GM10847 (cell line): ENCODE results near the gene MTCH1.

Experiments
- POLR2A ChIP-seq: IDR thresholded peaks from 2 replicates; pipeline ENCODE4 v1.6.1; 2011; ENCODE audit not compliant: insufficient read length; ENCODE audit errors: extremely low read depth

Gene MTCH1

DNA sequence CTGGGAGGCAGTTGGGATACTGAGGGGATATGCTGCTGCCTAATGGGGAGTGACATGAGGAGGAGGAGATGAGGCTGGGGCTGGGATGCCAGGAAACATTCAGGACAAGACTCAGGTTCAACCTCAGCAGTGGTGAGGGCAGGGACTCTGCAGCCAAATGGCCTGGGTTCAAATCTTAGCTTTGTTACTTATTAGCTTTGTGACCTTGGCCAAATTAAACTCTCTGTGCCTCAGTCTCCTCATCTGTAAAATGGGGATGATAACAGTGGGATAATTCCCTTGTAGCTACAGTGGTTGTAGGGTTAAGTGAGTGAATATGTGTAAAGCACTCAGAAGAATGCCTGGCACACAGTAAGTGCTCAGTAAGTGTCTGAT, 29.6 kb downstream of the MTCH1 start:
- TF ChIP-seq POLR2A: no peak

DNA sequence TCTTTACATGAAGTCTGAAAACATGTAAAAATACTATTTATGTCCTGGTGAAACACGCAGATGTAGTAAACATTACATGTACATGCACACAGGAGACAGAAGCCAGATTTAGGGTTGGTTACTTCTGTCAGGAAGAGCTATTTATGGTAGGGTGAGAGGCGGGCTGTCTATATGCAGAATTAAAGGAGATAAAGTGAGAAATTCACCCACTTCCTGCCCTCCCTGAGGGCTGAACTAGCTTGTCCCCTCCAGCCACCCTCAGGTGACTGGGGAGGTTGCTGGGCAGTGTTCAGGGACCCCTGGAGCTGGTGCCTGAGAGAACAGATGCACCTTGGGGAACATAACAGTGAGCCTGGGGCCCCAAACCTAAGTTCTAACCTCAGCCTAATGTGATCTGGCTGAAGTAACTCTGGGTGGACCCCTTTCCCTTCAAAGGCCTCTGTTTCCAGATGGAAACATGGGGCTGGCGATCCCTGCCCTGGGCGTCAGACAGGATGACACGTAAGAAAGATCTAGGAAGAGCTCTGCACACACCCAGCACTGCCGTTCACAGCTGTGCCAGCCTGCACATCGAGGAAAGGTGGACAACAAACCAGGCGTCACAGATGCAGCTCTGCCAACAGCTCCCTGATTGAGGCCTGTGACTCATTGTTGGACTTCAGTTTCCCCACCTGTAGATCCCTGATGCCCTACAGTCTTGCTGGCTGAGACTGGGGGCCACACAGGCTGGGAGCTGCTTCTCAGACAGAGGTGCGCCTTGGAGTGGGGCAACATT, 30.1 kb downstream of the MTCH1 start:
- no peak for TF ChIP-seq POLR2A

DNA sequence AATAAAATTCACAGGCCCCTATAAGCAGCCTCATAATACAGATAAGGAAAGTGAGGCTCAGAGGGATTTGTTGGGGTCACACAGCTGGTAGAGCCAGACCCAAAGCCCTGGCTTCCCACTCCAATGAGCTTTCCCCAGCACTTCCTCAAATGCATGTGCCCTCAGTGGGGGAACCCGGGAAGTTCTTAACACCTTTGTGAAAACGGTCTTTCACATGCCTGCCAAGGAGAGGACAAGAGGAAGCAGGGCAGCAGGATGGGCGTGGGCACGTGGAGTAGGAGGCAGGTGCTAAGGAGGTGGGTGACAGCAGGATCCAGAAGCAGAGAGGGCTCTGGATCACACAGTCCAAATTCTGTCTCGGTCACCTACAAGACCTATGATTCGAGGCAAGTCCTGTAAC, 30.9 kb downstream of the MTCH1 start:
- TF ChIP-seq POLR2A: no peak

DNA sequence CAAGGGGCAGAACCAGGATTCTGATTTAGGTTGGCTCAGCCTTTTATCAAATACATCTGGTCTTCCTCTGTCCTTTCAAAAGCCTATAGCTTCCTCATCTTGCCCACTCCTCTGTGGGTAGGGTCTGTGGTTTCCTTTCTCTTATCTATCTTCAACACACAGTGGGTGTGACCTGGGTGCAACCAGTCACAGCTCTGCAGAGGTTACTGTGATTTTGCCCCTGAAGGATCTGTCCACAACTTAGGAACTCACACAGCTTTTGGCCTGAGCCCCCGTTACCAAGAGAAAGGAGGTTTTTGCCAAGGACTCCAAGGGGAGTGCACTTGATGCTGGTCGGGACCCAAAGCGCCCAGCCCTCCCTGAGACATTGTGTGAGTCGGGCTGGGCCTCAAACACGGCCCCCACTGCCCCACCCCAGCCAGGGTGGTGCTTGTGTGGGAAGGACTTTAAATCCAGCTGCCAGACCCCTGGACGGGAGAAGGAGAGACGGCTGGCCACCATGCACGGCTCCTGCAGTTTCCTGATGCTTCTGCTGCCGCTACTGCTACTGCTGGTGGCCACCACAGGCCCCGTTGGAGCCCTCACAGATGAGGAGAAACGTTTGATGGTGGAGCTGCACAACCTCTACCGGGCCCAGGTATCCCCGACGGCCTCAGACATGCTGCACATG, 31.6 kb downstream of the MTCH1 start, which contains the start of gene PI16:
TSS of gene PI16 (plus strand) at position 477 of the 670 bp plus-strand sequence. CDS start at position 500, 23 bp downstream.
- no peak for TF ChIP-seq POLR2A

DNA sequence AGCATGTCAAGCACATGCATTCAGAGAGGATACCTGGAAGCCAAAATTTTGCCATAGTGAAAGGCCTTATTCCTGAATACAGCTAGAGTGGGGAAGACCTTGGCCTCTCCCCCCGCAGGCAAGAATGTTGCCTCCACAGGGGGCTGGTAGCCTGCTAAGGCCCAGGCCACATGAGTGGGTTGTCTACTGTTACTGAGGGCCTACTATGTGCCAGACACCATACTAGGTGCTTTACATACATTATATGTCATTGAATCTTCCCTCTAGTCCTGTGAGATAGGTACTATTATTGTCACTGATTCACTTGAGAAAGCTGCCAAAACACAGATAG, 32.1 kb downstream of the MTCH1 start:
- TF ChIP-seq POLR2A: no peak

DNA sequence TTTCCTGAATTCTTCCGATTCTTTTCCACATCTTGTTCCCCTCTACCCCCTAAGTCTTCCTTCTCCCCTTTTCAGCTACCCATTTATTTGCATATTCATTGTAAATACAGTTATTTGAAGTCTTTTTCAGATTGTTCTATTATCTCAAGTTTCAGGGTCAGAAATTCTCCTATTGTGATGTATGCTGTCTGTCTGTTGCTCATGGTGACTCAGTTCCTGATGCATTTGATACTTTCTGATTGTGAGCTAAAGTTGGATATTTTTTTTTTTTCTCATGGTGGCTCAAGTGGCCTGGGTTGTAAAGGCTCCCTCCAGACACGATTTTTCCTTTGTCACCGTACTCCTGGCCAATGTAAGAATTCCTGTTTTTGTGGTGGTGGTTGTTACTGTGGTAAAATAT, 36.4 kb downstream of the MTCH1 start:
- no peak for TF ChIP-seq POLR2A

DNA sequence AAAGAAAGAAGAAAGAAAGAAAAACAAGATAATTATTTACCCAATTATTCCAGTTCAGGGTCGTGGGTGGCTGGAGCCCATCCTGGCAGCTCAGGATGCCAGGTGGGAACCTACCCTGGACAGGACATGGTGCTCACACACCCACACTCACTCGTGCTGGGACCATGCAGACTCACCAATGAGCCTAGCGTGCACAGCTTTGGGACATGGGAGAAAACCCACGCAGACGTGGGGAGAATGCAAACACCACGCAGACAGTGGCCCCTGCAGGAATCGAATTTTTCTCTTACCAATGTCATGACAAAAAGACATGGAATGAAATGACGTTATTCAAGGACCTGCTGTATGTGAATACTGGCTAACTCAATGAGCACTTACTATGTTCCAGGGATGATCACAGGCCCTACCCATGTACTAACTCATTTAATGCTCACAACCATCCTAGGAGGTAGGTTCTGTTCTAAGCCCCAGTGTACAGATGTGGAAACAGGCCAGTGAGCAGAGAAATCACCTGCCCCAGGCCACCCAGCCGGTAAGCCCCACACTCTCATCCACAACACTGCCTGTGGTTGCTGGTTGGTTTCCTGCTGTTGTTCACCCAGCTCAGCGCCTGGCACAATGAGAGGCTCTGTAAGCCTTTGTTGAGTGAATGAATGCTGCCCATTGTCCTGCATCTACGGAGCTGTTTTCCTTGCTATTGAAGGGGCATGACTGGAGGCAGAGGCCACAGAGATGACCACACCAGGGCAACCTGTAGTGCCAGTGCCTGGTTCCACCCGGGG, 38.2 kb downstream of the MTCH1 start:
- TF ChIP-seq POLR2A: no peak

DNA sequence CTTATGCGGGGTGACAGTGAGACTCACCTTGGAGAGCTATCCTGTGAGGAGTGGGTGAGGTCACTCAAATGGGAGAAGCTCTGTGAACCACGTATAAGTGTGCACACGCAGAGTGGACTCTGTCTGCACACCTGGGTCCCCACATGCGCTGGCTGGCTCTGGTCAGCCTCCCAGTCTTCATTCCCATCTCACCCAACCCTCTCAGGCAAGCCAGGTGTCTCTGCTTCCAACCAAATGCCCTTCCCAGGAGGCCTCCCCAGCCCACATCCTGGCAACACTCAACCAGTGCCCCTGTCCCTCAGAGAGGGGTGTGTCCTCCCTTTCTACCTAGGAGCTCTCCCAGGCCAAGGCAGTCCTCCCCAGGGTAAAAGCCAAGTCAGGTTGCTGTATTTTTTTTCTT, 39.5 kb downstream of the MTCH1 start:
- TF ChIP-seq POLR2A: no peak

DNA sequence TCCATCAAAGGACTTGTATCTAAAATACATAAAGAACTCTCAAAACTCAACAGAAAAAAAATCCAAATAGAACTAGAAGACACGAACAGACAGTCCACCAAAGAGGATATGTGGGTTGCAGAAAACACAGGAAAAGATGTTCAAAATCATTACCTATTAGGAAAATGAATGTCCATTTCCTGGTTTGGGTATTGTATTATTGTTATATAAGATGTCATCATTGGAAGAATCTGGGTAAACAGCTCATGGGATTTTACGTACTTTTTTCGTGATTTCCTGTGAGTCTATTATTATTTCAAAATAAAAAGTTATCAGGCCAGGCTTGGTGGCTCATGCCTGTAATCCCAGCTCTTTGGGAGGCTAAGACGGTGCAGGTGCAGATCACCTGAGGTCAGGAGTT, 40.7 kb downstream of the MTCH1 start:
- no peak for TF ChIP-seq POLR2A

DNA sequence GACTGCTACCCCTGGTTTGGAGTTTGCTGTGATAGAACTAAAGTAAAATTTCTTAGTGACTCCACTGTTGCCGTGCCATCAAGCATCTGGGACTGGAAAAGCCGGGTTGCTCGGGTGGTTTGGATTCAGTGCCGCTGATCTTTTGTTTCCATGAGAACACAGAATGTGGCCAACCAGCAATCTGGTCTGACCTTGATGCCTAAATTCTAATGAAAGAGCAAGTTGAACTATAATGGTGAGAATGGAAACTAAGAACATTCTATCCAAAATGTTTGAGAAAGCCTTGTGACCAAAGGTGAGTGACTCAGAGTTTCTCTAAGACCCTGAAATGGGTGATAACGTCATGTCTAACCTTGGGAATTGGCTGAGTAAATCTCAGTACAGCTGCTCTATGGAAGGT, 41.3 kb downstream of the MTCH1 start:
- no peak for TF ChIP-seq POLR2A

DNA sequence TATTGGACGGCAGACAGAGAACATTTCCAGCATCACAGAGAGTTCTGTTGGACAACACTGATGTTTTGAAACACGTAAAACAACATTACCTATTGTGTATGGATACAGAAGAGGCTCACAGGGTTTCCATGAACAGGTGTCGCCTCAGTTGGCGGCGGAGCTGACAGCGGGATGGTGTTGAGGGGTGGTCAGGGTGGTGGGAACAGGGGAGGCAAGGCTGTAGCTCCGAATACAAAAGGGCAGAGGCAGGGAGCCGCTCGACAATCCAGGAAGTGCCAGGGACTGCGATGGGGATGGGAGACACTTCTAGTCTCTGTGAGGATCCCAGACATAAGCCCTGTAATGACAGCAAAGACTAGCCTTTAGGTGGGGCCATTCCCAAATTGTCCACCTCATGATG, 46.0 kb downstream of the MTCH1 start:
- TF ChIP-seq POLR2A: no peak

DNA sequence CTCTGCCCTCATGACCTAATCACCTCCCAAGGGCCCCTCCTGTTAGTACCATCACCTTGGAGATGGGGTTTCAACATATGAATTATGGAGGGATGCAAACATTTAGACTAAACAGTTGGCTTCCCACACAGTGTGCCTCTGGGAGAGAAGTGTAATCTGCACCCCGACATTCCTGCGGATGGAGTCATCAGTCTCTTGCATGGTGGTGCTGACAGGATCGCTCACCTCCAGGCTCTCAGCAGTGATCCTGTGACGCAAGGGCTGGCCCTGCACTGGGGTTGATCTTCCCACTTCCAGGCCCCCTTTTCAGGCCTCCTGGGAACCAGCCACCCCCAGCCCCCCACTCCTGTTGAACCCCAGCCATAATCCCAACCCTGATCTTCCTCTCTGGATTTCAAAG, 47.5 kb downstream of the MTCH1 start:
- no peak for TF ChIP-seq POLR2A

DNA sequence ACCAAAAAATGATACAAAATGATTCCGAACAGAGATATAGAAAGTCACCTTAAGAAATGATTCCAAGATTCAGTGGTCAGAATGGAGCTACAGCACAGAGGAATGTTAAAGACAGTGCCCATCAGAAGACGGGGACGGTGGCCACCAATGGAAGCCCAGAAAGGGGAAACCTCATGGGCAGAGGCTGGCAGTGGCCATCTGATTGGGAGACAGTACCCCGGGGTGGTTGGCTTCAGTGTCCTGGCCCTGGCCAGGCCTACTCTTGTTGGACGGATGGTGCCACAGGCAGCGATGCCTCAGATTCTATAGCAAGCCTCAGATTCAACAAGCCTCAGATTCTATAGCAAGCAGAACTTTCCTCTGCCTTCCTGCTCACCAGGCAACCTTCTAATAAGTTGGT, 48.1 kb downstream of the MTCH1 start:
- TF ChIP-seq POLR2A: no peak

DNA sequence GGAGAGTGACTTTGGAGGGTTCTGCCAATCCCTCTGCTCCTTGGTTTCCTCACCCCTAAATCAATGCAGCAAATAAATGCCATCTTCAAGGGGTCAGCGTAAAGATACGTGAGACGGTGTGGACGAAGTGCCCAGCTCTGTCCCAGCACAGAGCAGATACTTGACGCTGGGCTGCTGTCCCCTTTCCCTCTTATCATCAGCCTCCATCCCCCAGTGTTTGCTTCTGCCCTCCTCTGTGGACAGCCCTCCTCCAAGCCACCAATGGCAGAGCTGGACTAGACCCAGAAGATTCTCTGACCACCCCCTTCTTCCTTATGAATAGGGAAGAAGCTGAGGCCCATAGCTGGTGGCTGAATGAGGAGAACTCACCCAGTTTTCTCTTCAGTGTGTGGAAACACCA, 49.2 kb downstream of the MTCH1 start:
- TF ChIP-seq POLR2A: no peak

DNA sequence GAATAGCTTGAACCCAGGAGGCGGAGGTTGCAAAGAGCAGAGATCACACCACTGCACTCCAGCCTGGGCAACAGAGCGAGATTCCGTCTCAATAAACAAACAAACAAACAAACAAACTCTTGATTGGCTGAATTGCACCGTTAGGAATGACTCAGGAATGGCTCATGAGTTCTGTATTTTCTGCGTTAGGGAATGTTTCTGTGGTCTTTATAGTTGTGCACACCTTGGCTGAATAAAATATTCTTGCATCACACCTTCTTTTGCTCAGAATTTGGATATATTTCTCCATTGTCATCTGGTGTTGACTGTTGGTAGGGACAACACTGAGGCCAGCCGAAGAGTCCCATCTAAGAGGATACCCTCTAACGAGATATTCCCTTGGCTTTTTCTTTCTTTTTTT, 51.1 kb downstream of the MTCH1 start:
- no peak for TF ChIP-seq POLR2A

DNA sequence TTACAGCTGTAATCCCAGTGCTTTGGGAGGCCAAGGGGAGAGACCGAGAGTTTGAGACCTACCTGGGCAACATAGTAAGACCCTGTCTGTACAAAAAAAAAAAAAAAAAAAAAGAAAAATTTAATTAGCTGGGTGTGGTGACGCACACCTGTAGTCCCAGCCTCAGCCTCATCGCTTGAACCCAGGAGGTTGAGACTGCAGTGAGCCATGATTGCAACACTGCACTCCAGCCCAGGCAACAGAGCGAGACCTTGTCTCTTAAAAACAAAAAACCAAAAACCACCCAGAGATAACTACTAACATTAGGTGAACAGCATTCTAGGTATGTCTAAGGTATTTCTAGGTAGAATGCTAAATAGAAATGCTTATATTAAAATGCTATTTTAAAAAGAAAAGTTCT, 52.5 kb downstream of the MTCH1 start:
- TF ChIP-seq POLR2A: no peak

DNA sequence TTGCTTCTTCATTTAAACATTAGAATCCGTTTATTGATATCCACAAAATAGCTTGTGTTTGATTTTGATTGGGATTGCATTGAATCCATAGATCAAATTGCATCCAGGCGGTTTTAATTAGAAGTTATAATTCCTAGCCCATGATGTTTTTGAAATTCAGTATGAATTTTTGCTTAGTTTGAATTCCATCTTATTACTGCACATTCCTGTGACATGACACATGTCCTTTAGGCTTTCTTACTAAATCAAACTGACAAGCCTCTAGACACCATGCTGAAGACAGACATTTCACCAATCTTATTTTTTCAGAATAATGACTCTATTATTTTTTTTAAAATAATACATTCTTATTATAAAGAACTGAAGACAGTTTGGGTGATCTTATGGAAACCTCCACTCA, 52.9 kb downstream of the MTCH1 start:
- no peak for TF ChIP-seq POLR2A

DNA sequence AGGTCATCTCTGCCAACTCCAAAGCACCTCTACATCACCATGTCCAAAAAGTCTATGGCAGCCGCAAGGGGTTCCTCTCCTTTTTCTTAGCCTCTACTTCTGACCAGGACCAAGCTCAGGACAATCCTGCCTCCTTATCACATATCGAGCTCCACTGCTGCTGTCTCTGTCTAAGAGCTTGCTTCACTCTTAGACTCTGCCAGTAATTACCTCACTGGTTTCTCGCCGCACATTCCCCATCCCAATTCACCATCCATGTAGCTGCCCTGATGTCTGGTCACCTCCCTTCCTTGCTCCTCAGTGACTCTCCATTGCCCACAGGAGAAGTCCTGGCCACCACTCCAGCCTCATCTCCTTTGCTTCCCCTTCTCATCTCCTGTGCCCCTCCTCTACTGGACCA, 55.5 kb downstream of the MTCH1 start:
- no peak for TF ChIP-seq POLR2A
